ENCODE measurements around the gene XPC.

Gene XPC

DNA sequence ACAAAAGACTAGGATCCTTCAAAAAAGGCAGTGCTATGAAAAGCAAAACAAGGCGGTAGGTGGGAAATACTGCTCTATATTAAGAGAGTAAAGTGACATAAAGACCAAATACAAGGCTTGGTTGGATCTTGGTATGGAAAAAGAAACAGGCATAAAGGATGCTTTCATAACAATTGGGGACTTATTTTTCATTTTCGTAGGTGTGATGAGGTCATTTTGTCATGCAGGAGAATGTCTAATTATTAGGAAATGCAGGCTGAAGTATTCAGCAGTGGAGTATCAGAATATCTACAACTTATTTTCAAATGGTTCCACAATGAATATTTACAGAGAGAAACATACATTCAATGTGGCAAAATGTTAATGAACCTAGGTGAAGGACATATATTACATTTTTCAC is 9.0 kb downstream of the XPC start:
- peak overlapping the region; percentile 63 for H3K27ac ChIP-seq (ENCODE audit: poor library complexity, severe bottlenecking)
- peaks cover 84% of the 10 kb centered on the region for H3K36me3 ChIP-seq (ENCODE audit: low read depth)
- no peak for DNase-seq (ENCODE audit: low spot score)

DNA sequence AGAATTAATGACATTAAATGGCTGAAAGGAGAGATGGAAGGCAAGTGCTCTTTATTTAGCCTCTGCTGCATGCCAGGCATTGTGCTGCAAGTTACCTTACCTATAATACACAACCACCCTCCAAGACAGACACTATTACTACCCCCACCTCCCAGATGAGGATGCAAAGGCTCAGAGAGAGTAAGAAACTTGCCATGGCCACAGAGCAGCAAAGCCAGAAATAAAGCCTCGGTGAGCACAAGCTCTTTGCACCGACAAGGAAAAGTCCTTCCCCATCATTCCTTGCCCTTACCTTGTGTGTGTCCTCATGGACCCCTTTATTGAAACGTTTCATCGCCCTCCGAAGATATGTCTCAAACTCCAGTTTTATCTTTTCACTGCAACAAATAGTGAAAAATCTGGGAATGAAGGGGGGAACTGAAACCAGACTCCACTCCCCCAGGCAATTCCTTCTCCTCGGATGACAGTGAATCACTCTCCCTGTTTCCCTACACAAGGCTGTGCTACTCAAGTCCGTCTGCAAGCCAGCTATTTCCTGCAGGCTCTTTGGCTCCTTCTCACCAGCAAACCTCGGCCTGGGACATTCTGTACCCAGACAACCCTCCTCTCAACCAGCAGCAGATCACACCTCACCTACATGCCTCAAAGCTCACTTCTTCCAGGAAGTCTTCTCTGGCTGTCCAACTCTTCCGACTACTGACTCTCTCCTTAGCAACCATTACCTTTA is 11.4 kb downstream of the XPC start:
- H3K9me3 ChIP-seq (ENCODE audit: severe bottlenecking) = no peaks in the 10 kb centered on the region
- peaks cover 24% of the 10 kb centered on the region for H3K4me1 ChIP-seq (ENCODE audit: insufficient read depth, poor library complexity, severe bottlenecking)
- H3K27ac ChIP-seq (ENCODE audit: poor library complexity, severe bottlenecking) = peak overlapping the region; percentile 61
- H3K4me3 ChIP-seq (ENCODE audit: severe bottlenecking) = no peak overlapping the region
- peak; percentile 56 for ATAC-seq (ENCODE audit: low read depth)
- no peaks in the 10 kb centered on the region for H3K27me3 ChIP-seq (ENCODE audit: insufficient read depth, poor library complexity, severe bottlenecking)
- TF ChIP-seq CTCF (IDR thresholded peaks at IDR 0.05; ENCODE audit: poor library complexity, severe bottlenecking) = no peak
- peaks cover 96% of the 10 kb centered on the region for H3K36me3 ChIP-seq (ENCODE audit: low read depth)
- DNase-seq (ENCODE audit: low spot score) = no peak

More for the DNA sequence above, 9.0 kb downstream of the XPC start:
- ATAC-seq (ENCODE audit: low read depth) = no peak
- Histone ChIP-seq H3K9me3 (ENCODE audit: severe bottlenecking) (no peaks in the 10 kb centered on the region), H3K4me1 (ENCODE audit: insufficient read depth, poor library complexity, severe bottlenecking) (peaks cover 28% of the 10 kb centered on the region), H3K4me3 (ENCODE audit: severe bottlenecking) (no peak overlapping the region), H3K27me3 (ENCODE audit: insufficient read depth, poor library complexity, severe bottlenecking) (no peaks in the 10 kb centered on the region)
- no peak for TF ChIP-seq CTCF (IDR thresholded peaks at IDR 0.05; ENCODE audit: poor library complexity, severe bottlenecking)

DNA sequence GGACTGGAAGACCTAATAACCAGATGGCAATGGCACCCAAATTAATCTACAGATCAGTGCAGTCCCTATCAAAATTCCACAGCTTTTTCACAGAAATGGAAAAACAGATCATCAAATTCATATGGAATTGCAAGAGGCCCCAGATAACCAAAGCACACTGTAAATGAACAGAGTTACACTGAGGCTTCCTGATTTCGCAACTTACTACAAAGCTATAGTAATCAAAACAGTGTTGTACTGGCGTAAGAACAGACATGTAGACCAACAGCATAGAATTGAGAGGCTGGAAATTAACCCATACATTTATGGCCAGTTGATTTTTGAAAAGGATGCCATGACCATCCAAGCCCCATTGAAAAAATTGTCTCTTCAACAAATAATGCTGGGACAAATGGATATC is 16.2 kb downstream of the XPC start:
- Histone ChIP-seq H3K4me1 (ENCODE audit: insufficient read depth, poor library complexity, severe bottlenecking) (peaks cover 5% of the 10 kb centered on the region), H3K9me3 (ENCODE audit: severe bottlenecking) (peaks cover 7% of the 10 kb centered on the region), H3K36me3 (ENCODE audit: low read depth) (peaks cover 93% of the 10 kb centered on the region), H3K27me3 (ENCODE audit: insufficient read depth, poor library complexity, severe bottlenecking) (no peaks in the 10 kb centered on the region), H3K4me3 (ENCODE audit: severe bottlenecking) (no peak overlapping the region), H3K27ac (ENCODE audit: poor library complexity, severe bottlenecking) (no peak overlapping the region)
- no peak for DNase-seq (ENCODE audit: low spot score)
- no peak for ATAC-seq (ENCODE audit: low read depth)
- no peak for TF ChIP-seq CTCF (IDR thresholded peaks at IDR 0.05; ENCODE audit: poor library complexity, severe bottlenecking)

GRCh38 chr3:14161282-14161681 is 17.1 kb downstream of the XPC start:
- Histone ChIP-seq H3K4me1 (ENCODE audit: insufficient read depth, poor library complexity, severe bottlenecking) (peaks cover 14% of the 10 kb centered on the region), H3K27me3 (ENCODE audit: insufficient read depth, poor library complexity, severe bottlenecking) (no peaks in the 10 kb centered on the region), H3K27ac (ENCODE audit: poor library complexity, severe bottlenecking) (no peak overlapping the region), H3K9me3 (ENCODE audit: severe bottlenecking) (peaks cover 7% of the 10 kb centered on the region), H3K36me3 (ENCODE audit: low read depth) (peaks cover 93% of the 10 kb centered on the region), H3K4me3 (ENCODE audit: severe bottlenecking) (no peak overlapping the region)
- no peak for TF ChIP-seq CTCF (IDR thresholded peaks at IDR 0.05; ENCODE audit: poor library complexity, severe bottlenecking)
- DNase-seq (ENCODE audit: low spot score) = no peak
- ATAC-seq (ENCODE audit: low read depth) = no peak

DNA sequence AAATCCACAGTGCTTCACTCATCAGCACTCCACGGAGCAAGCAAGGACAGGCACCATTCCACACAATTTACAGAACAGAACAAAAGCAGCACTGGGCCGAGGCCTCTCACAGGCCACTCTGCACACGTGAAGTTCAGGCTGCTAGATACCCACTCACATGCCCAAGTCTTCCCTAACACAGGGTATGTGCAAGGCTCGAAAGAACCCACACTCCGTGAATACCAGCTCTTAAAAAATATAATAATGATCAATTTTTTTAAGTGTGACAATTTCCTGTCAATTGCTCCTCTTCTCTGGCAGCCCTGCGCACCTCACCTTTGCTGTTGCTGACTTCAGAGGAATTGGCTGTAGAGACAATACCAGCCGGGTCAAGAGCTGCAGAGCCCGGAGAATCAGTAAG is 19.0 kb downstream of the XPC start:
- ATAC-seq (ENCODE audit: low read depth) = no peak
- H3K36me3 ChIP-seq (ENCODE audit: low read depth) = peaks cover 92% of the 10 kb centered on the region
- DNase-seq (ENCODE audit: low spot score) = no peak
- H3K27me3 ChIP-seq (ENCODE audit: insufficient read depth, poor library complexity, severe bottlenecking) = no peaks in the 10 kb centered on the region
- H3K4me1 ChIP-seq (ENCODE audit: insufficient read depth, poor library complexity, severe bottlenecking) = peaks cover 17% of the 10 kb centered on the region
- no peak for TF ChIP-seq CTCF (IDR thresholded peaks at IDR 0.05; ENCODE audit: poor library complexity, severe bottlenecking)
- H3K9me3 ChIP-seq (ENCODE audit: severe bottlenecking) = peaks cover 7% of the 10 kb centered on the region
- no peak overlapping the region for H3K27ac ChIP-seq (ENCODE audit: poor library complexity, severe bottlenecking)
- H3K4me3 ChIP-seq (ENCODE audit: severe bottlenecking) = no peak overlapping the region
